HG02938 (cell line): Measurements from ENCODE around the gene SRGAP1.
"Not testable (repeated sequence)": the region's sequence is repeated elsewhere in the genome, so short reads cannot be mapped to it uniquely, and the experiment has no call there.

Experiments
- ATAC-seq: cut with Tn5 transposase; IDR thresholded peaks from one replicate; pipeline ENCODE4 v1.9.1; 2021; ENCODE audit warnings: mild to moderate bottlenecking, moderate library complexity; ENCODE audit not compliant: unreplicated experiment

SRGAP1 gene

DNA sequence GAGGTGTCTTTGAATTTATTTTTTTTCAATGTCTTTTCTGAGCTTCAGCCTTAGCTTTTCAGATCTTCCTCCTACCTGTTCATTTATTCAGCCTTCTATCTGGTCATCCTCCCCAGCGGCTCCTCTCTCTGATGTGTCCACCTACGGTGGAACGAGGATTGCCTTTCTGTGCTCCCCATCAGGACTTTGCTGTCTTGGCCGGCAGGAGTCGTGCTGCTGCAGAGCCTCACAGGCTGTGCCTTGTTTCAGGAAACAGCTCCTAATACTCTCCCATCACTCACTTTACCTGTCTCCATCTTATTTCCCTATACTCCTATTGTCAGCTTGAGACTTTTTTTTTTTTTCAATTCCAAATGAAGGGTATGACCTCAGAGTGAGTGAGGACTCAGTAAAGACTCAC, 300.7 kb downstream of the SRGAP1 start:
- ATAC-seq = no peak

DNA sequence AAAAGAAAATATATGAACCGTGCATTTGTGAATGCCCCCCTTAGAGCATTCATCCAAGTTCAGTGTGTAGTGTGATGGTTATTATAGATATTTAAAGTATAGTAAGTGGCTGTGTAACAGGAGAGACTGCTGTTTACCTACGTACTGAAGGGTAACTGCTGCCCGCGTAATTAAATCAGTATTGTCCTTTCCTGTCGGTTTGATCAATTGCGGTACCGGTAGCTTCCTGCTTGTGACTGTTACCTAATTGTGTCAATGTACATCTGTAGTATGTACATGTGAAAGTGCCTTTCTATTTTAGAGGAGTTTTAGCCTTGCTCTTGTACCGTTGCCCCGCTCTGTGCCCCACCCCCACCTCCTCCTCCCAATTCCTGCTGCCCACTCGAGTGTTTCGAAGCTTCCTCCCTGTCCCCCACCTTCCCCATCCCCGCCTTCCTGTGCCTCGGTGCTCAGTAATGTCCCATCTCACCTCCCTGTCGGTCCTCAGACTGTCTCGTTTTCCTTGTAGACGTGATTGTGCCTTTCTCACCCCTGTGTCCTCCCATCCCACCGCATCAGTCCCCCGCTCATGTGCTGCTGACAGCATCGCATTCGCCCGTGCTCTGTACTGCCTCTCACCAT, 302.6 kb downstream of the SRGAP1 start:
- no peak for ATAC-seq

DNA sequence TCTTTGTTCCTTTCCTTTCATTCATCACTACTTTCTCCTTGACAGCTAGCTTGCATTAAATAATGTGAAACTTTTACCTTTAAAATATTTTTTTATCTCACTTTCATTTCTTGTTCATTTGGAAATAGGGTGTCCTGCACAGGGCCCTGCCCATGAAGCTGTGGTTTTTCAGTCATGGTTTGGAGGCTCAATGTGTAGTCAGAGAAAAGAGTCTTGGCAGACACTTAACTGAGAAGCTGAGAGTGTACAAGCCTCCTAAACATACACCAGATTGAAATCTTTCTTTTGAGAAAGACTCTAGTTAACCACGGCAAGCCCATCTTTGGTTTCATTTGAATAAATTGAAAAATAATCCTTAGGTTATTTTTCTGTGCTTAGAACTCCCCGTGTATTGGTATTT, 303.4 kb downstream of the SRGAP1 start:
- ATAC-seq = no peak

DNA sequence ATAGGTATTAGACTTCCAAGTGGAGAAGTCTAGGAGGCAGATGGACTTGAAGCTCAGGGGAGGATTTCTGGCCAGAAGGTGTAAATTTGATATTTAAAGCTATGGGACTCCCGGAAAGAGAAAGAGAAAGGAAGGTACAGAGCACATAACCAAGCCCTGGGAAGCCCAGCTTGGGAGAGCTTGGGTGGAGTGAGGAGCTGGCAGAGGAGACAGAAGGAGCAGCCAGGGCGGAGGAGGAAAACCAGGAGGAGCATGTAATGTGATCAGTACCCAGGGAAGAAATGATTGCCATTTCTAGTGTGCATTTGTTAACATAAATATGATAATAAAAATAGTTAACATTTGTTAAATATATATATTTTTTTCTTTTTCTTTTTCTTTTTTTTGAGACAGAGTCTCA, 310.2 kb downstream of the SRGAP1 start:
- ATAC-seq = no peak

DNA sequence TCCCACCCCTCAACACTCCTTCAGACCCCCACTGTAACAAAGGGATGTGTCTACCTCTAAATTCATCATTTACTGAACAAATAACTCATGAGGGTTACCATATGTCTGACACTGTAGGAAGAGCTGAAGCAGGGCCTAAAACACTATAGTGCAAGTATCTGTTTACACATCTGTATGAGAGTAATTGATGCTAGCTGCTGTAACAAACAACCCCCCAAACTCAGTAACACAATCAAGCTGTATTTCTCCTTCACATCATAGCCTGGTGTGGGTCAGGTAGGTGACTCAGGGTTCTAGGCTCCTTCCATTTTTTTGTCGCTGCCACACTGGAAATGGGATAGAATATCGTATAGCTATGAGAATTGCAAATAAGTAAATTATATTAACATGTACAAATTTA, 312.6 kb downstream of the SRGAP1 start:
- ATAC-seq = no peak

DNA sequence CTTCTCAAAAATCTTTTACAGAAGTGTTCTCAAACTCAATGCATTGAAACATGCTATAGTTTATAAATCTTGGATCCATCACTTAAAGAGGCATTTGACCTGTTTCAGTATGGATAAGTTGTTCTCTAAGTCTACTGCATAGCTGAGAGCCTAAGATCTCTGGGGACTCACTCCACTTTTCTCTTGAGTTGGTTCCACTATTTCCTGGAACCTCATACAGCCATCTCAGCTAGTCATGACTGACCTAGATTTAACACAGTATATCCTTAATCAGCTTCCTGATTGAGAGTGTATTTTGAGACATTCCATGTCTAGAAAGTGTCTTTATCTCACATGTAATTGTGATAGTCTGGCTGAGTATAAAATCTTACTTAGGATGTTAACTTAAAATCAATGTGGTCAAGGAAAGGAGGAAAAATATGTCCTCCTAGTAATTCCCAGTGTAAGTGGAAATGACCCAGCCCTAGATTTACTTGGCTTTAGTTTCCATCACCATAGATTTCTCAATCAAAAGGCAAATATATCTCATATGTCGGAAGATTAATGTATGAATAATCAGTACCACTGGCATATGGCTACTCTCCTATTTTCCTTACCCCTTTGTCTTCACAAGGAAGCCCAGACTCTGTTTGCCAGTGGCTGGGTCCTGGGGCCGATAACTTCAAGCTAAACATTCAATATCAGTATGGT, 315.7 kb downstream of the SRGAP1 start:
- no peak for ATAC-seq

DNA sequence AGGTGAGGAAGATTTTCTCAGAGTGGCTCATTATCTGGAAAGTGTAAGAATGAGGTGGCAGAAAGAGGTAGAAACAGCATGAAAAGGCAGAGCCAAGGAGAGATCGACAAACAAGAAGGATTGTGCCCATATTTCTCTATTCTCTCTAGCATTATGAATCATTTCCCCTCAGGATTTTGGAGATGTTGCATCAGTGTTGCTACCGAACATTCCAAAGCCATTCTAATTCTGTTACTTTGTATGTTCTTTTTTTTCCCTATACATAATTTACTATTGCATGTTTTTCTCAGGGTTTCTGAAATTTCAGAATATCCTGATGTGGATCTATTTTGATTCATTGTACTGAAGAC, 316.2 kb downstream of the SRGAP1 start:
- no peak for ATAC-seq

DNA sequence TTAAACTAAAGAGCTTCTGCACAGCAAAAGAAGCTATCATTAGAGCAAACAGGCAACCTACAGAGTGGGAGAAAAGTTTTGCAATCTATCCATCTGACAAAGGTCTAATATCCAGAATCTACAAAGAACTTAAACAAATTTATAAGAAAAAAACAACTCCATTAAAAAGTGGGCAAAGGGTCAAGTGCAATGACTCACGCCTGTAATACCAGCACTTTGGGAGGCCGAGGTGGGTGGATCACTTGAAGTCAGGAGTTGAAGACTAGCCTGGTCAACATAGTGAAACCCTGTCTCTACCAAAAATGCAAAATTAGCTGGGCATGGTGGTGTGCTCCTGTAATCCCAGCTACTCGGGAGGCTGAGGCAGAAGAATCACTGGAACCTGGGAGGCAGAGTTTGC, 322.1 kb downstream of the SRGAP1 start:
- not testable (repeated sequence) for ATAC-seq

DNA sequence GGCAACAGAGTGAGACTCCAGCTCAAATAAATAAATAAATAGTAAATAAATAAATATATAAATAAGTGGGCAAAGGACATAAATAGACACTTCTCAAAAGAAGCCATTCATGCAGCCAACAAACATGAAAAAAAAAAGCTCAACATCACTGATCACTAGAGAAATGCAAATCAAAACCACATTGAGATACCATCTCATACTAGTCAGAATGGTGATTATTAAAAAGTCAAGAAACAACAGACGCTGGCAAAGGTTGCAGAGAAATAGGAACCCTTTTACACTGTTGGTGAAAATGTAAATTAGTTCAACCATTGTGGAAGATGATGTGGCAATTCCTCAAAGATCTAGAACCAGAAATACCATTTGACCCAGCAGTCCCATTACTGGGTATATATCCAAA, 322.5 kb downstream of the SRGAP1 start:
- ATAC-seq = not testable (repeated sequence)

DNA sequence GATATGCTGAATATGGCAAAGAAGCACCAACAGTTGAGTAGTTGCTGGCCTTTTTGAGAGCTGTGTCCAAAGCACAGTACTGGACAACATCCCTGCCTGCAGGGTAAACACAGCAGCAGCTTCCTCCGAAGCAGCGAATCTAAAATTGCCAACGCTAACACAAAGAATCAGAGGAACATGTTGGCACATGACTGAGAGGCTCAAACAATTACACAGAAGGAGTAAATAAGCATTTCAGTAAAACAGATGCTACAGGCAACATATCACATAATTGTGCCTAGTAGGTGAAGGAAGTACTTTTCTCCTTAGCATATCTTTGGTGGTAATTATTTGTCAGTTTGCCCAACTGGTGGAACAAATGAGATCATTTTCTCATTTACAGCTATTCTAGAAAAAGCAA, 325.5 kb downstream of the SRGAP1 start:
- ATAC-seq = no peak

DNA sequence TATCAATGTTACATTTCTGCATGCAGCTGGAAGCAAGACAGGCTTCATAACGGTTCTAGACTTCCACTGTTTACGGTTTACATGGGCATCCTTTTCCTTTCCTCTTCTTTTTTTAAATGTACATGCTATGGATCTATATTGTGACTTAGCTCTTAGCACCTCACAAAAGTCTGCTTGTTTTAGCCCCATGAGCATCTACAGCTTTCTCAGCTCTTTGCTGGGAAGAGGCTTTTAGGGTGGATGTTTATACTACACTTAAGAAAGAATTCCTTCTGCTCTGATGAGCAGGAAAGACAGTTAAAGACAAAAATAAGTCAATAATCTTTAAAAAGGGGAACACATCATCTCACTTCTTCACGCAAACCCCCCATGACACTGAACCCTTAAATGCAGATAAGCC, 326.2 kb downstream of the SRGAP1 start:
- no peak for ATAC-seq

DNA sequence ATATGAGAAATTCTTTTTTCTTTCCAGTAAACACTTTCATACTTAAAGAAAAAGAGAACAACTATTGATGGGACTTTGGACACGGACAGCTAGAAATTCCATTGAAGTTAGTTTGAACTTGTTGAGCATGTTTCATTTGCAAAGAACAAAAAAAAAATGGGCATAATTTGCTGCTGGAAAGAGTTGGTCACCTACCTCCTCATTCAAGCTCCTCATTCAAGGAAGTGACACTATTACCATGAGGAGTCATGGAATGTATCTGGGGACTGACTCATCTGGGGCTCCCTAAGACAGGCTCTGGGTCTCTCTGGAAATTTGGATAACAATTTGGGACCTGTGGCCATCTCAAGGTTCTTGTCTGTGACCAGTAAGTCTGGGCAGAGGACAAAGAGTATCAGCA, 327.2 kb downstream of the SRGAP1 start:
- ATAC-seq = no peak

DNA sequence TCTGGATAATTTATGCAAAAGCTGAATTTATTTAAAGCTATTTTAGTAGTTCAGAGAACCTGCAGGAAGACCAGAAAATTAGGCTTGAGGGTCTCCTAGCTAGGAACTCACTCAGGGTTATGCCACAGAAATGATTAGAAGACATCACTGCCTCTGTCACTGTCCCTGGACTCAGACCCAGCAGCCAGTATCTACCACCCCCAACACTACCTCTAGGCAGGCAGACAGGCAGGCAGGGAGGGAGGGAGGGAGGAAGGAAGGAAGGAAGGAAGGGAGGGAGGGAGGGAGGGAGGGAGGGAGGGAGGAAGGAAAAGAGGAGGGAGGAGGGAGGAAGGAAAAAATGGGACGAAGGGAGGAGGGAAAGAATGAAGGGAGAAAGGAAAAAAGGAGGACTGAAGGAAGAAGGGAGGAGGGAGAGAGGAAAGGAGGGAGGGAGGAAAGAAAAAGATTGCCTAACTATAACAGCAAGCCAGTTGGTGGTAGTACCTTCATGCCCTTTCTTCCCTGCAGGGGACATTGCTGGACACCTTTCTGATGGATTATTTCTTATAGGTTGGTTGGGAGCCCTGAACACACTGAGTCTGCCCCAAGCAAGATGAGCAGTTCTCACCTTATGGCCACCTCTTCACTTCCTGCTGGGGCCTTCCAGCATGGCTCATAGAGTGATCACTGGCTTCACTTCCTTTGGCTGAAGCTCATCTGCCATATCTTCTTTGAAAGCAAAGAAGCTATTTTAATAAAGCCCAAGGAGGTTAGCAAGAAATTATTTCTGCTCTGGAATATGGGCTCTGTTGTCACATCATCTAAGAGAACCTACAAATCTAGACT, 327.9 kb downstream of the SRGAP1 start:
- no peak for ATAC-seq

DNA sequence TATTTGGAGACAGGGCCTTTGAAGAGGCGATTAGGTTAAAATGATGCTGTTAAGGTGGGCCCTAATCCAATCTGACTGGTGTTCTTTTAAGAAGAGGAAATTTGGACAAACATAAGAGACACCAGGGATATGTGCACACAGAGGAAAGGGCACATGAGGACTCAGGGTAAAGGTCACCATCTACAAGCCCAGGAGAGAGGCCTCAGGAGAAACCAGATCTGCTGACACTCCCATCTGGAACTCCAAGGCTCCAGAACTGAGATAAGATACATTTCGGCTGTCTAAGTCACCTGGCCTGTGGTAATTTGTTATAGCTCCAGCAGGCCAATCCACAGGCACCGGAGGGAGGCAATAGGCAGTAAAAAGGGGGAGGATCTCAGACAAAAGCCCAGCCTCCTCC, 329.0 kb downstream of the SRGAP1 start:
- ATAC-seq = no peak

DNA sequence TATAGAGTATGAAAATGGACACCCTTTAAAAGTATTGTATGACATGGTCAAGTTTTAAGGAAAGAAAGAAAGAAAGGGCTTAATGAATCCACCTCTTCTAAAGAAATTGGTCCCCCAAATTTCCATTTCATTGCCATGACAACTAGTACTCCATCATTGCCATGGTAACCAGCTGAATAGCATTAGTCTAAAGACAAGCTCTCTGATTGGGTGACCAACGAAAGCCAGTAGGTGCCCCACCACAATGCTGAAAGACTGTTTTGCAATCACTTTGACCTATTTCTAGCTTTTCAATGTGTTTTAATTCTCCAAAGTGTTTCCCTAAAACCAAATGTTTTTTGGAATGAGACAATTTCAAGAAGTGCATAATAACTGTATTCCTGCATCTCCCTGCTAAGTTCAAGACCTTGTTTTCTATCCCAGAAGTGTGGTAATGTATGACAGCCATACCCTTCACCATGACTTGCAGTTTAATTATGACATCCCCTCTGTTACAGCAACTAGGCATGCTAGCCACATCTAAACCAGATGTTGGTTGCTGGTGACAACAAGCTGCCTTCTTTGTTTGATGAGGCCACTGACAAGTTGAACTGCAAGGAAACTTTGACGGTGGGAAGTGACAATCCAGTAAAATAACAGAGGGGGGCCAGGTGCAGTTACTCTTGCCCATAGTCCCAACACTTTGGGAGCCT, 330.9 kb downstream of the SRGAP1 start:
- ATAC-seq = no peak

DNA sequence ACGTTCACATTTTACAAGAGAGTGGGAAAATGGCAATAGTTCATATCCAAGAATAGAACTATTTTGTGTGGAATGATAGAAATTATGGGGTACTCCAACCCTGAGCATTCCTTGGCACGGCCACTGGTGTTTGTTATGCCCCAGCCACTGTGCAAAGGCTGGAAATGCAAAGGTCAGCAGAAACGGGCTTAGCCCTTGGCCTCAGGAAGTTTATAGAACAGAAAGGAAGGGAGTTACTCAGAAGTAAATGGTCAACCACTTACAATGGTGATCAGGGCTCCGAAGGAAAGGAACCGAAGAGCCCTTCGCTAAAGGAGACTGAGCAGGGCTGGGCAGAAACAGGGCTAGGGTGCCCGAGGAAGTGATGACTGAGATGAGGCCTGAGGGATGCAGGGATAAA, 332.5 kb downstream of the SRGAP1 start:
- no peak for ATAC-seq

DNA sequence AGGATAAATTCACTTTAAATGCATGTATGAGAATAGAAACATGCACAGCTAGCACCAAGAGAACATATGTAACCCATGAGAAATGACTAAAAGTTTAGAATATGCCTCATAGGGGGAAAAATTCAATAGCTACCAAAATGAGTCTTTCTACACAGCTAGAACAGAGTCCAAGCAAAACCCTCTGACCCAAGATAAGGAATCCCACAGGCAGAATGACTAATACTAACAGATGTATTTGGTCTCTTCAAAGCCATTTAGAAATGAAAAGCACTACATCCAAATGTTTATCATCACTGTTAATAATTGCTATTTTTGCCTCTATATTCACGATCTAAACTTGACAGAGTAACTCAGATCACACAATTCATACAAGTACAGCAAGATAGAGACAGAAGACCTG, 333.6 kb downstream of the SRGAP1 start:
- ATAC-seq = no peak

DNA sequence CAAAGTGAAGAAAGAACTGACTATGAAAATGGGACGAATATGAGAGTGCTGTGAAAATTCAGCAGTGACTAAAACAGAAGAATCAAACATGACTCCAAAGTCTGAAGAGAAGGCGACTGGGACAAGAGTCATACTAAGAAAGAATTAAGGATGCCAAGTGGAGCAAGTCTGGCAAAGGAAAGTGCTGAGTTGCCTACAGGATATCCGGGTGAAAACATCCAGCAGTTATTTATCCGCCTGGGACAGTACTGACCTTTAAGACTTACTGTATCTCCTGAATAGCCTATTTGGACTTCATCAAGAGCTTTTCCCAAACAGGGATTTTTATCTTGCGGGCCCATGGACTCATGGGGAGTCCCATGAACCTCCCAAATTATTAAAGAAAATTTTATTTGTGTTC, 336.5 kb downstream of the SRGAP1 start:
- no peak for ATAC-seq

DNA sequence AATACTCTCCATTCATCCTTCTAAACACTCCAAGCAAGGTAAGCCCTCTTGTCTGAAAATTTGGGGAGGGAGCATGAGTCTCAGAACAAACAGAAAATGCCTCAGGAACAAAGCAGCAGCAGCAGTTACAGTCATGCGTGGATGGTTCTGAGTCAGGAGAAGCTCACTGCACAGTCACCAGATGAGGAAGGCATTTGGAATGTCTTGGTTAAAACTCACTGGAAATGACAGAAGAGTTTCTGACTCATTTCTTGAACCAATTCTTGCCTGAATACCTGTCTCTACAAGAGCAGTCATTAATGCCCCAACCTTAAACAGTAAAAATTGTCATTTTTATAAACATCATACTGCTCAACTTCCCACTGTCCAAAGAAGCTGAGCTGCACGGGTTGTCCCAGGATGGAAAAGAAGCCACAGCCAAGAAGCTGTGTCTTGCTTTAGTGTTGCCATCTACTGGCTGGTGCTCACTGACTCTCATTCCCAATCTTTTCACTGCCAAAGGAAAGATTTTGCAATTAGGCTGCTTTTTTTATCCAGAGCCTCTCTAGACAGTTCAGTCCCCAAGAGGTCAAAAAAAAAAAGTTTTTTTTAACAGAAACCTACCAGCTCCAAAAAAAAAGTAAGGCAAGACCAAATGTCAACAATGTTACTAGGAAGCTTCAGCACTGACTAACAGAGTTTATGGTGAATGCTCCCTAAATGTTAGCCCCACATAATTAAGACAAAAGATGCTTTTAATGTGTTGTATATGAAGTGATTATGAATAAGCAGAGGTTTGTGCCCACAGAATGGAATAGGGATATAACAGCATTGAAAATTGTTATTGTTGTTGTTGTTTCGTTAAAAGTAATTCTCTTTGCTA, 337.2 kb downstream of the SRGAP1 start:
- ATAC-seq = no peak

DNA sequence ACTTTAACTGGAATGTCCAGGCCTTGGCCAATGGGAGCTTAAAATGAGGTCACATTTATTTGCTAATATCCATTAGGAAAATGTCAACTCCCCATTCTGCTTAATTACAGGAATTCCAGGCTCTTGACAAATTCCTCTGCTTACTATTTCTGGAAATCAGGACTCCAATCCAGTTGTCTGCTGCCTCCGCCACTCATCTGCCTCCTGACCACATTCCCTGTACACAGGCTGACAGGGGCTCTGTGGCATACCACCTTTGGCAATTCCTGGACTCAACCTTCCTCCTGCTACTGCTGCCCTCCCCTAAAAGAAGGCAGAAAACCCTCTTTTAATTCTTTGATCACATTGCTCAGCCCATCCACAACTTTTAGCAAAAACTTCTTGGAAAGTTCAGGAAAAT, 339.7 kb downstream of the SRGAP1 start:
- ATAC-seq = no peak

DNA sequence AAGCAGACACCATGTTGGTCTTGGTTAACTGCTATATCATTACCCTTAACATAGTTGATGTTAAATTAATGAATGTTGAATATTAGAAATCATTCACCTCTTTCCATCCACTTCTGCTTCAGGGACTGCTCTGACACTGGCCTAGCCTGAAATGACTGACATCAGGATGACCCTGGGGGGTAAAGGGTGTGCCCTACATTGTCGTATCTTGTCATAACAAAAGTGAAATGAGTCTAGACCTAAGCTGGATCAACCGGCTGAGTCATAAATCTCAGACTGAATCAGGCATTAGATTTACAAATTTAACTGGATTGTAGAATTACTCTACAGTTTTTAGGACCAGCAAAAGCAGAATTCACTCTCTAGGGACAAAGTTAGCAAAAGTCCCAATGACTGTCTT, 342.3 kb downstream of the SRGAP1 start:
- peak; percentile 82 for ATAC-seq
